Endothelial cell of umbilical vein (primary cell): ENCODE measurements around the gene RNASEH1.

ENCODE experiments used
- EZH2 ChIP-seq: IDR thresholded peaks from 2 replicates; pipeline ENCODE4 v1.6.1; 2012; ENCODE audit warnings: borderline replicate concordance, low read depth, mild to moderate bottlenecking, moderate library complexity, low read length, inconsistent platforms; ENCODE audit not compliant: severe bottlenecking
- JUN ChIP-seq: IDR thresholded peaks from 2 replicates; pipeline ENCODE4 v1.6.1; 2011; ENCODE audit warnings: borderline replicate concordance, low read depth; ENCODE audit not compliant: insufficient read length, insufficient read depth
- MAX ChIP-seq: IDR thresholded peaks from 2 replicates; pipeline ENCODE4 v1.6.1; 2011; ENCODE audit not compliant: insufficient read depth, insufficient read length
- MYC ChIP-seq: IDR thresholded peaks from one replicate; pipeline ENCODE4 v1.6.1; 2011; ENCODE audit warnings: mild to moderate bottlenecking, low read depth, low read length
- POLR2A ChIP-seq: IDR thresholded peaks from 2 replicates; pipeline ENCODE4 v1.6.1; 2012; ENCODE audit warnings: low read depth, mild to moderate bottlenecking, control low read depth, low read length
- POLR2AphosphoS5 ChIP-seq: IDR thresholded peaks from 2 replicates; pipeline ENCODE4 v1.6.1; 2012; ENCODE audit warnings: low read depth, mild to moderate bottlenecking, control low read depth, low read length, moderate library complexity; ENCODE audit not compliant: insufficient read depth
- TF ChIP-seq, protein P1 (sequence below), 2 donors: IDR thresholded peaks; 1 replicate in 1 of 2; 2 replicates in 1 of 2; pipeline ENCODE4 v1.5.1; 2011; ENCODE audit warnings: low read length in 2 of 2, mild to moderate bottlenecking in 2 of 2, moderate library complexity in 2 of 2, control low read depth in 1 of 2, inconsistent platforms in 1 of 2, low read depth in 1 of 2; ENCODE audit not compliant: insufficient read depth in 1 of 2; ENCODE audit errors: extremely low read depth in 1 of 2

DNA sequence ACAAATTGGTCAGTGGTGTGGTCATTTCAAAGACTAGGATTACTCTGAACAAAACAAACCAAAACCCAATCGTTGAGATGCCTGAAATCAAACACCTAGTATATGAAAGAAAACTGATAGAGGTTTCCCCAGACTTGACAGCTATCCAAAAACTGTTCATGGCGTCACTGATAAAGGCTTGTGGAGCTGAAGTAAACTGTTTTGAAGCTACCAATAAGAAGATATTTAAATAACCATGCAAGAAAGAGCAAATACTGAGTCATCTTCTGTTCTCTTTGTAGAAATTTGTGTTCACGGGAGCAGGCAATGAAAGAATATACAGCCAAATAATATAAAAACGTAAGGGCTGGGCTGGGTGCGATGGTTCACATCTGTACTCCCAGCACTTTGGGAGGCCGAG is 29.3 kb upstream of the RNASEH1 start:
- TF ChIP-seq POLR2A (no peak), JUN (no peak), EZH2 (no peak), MYC (no peak), MAX (no peak), POLR2AphosphoS5 (no peak)
- TF ChIP-seq, protein P1, sequence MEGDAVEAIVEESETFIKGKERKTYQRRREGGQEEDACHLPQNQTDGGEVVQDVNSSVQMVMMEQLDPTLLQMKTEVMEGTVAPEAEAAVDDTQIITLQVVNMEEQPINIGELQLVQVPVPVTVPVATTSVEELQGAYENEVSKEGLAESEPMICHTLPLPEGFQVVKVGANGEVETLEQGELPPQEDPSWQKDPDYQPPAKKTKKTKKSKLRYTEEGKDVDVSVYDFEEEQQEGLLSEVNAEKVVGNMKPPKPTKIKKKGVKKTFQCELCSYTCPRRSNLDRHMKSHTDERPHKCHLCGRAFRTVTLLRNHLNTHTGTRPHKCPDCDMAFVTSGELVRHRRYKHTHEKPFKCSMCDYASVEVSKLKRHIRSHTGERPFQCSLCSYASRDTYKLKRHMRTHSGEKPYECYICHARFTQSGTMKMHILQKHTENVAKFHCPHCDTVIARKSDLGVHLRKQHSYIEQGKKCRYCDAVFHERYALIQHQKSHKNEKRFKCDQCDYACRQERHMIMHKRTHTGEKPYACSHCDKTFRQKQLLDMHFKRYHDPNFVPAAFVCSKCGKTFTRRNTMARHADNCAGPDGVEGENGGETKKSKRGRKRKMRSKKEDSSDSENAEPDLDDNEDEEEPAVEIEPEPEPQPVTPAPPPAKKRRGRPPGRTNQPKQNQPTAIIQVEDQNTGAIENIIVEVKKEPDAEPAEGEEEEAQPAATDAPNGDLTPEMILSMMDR (IDR thresholded peaks at IDR 0.05; ENCODE audit: extremely low read depth in 1 of 2, insufficient read depth in 1 of 2, low read depth in 1 of 2, low read length in 2 of 2): no peak
